Heart right ventricle (tissue), 16 donors: Measurements from ENCODE around the gene LOXL4. TPM values are rescaled to one million over a fixed set of nuclear protein-coding genes. Genes with fewer than 3 reads are reported as not detected.

Experiments used
- ATAC-seq, 8 donors: fragments of 200-7000 bp; cut with Tn5 transposase; one replicate each; pipeline ENCODE4 v1.9.1; 2020; ENCODE audit warnings: mild to moderate bottlenecking in 8 of 8, moderate library complexity in 8 of 8, moderate number of reproducible peaks in 1 of 8
- DNase-seq, 2 donors: peaks; one replicate each; pipeline ENCODE4 v3.0.0-alpha.2; 2020
- H3K27ac ChIP-seq, 10 donors: fragments of 200-600 bp; sonication (generic) in 2 of 10; one replicate each; pipeline versions ENCODE4 v1.5.0 to v1.8.0; 2020 to 2022; ENCODE audit warnings: mild to moderate bottlenecking in 3 of 10
- H3K27me3 ChIP-seq, 7 donors: fragments of 200-600 bp; one replicate each; pipeline ENCODE4 v1.8.0; 2021 to 2022; ENCODE audit warnings: mild to moderate bottlenecking in 2 of 7
- H3K36me3 ChIP-seq, 9 donors: fragments of 200-600 bp; sonication (generic) in 1 of 9; one replicate each; pipeline versions ENCODE4 v1.5.0 to v1.8.0; 2020 to 2022; ENCODE audit warnings: mild to moderate bottlenecking in 2 of 9
- H3K4me1 ChIP-seq, 9 donors: fragments of 200-600 bp; sonication (generic) in 1 of 9; one replicate each; pipeline versions ENCODE4 v1.5.0 to v1.8.0; 2020 to 2022; ENCODE audit warnings: mild to moderate bottlenecking in 4 of 9
- H3K4me3 ChIP-seq, 10 donors: fragments of 200-600 bp; sonication (generic) in 2 of 10; one replicate each; pipeline versions ENCODE4 v1.5.0 to v1.8.0; 2020 to 2022; ENCODE audit warnings: mild to moderate bottlenecking in 7 of 10, moderate library complexity in 2 of 10
- H3K9me3 ChIP-seq, 11 donors: fragments of 200-600 bp in 10 of 11; sonication (generic) in 2 of 11; one replicate each; pipeline versions ENCODE4 v1.5.0 to v1.8.0; 2013 to 2022; ENCODE audit warnings: mild to moderate bottlenecking in 2 of 11, control low read depth in 1 of 11, moderate library complexity in 1 of 11
- CTCF ChIP-seq, 9 donors: fragments of 200-600 bp; sonication (generic) in 2 of 9; IDR thresholded peaks; one replicate each; pipeline versions ENCODE4 v1.5.0 to v1.8.0; 2021 to 2022; ENCODE audit warnings: antibody characterized with exemption in 9 of 9, mild to moderate bottlenecking in 5 of 9, moderate library complexity in 1 of 9
- WGBS, 2 donors: extraction: QIAGEN DNeasy Blood & Tissue Kit; methylation state at CpG; one replicate each; pipeline ENCODE4 v1.1.7; 2013; ENCODE audit warnings: inconsistent platforms in 1 of 2; 5-methylcytosine and 5-hydroxymethylcytosine counted together
- intact Hi-C, 10 donors: fragments of 100-400 bp; cut with DNase I; formaldehyde crosslinking; loops; one replicate each; pipeline versions ENCODE4 v1.11.1 to v1.14.2; 2022
- polyA plus RNA-seq, 2 donors: library from polyadenylated mRNA; stranded (reverse); fragments of 200-250 nt; gene quantifications; one replicate each; pipeline ENCODE4 v1.2.3, GENCODE V29; 2013
- total RNA-seq, 10 donors: library from RNA; stranded (reverse); fragmentation: NEBNext Ultra II Directional in 3 of 10; extraction: Animal tissue kit (Norgen Biotek cat#: 25700) in 3 of 10; gene quantifications; one replicate each; pipeline versions ENCODE4 v1.2.1 to v1.2.4, GENCODE V29; 2021 to 2023
- donor health status: Arrhythmogenic right ventricular cardiomyopathy.
- donor health status: ischemic (EF 13 %, LVEDD 7.1; RV severe dilation, severe dysfunction).
- donor health status: healthy with polysubstance abuse.
- donor health status: DM: no; HTN: yes; CAD: no.
- donor health status: DM: no; HTN: no; CAD: no.
- donor health status: ischemic (EF 25% LVEDD 6.9; RV normal size, moderate dysfunction).
- donor health status: ischemic (EF 25% LVEDD 5.7; RV mildly dilated, moderate dysfunction).
- donor health status: healthy.
- donor health status: DM: yes; HTN: yes; CAD: no.
- donor health status: Ischemic cardiomyopathy.
- donor health status: ischemic (EF 35%, LVEDD 5.7; RV mildly dilated, moderate dysfunction).
- donor health status: nonischemic (EF 11% LVEDD 7.7; RV severe dilation, severe dysfunction).
- donor health status: DM: yes; HTN: yes; CAD: no.
- donor health status: PGD.
- donor health status: ischemic (EF 29% LVEDD 5.4; RV normal size, mild dysfunction).
- donor health status: nonischemic (EF 23%, LVEDD 6.1; RV moderate dilation, normal function).

Gene LOXL4
- total and polyA plus RNA-seq, 12 donors = 0.72 to 13.5 (median 1.9) TPM

- intact Hi-C loops = loop anchor here in 3 of 10 donors (5.0 to 10.0 kb wide), 2 partner anchors 42 to 149 kb away; partner anchors contain the start of gene PYROXD2 (in 2 of the 3)
- H3K27ac ChIP-seq = peak overlapping the region in 2 of 10 donors; percentile 25 to 84
- no peak for ATAC-seq
- peaks cover 13 to 38% (median 27%) of the 10 kb centered on the region in 9 donors for H3K4me1 ChIP-seq
- DNase-seq = no peak
- TF ChIP-seq CTCF (IDR thresholded peaks at IDR 0.05) = no peak
- H3K27me3 ChIP-seq = peaks cover 0 to 35% (median 0%) of the 10 kb centered on the region in 7 donors
- H3K36me3 ChIP-seq = no peaks in the 10 kb centered on the region
- H3K4me3 ChIP-seq = no peak overlapping the region
- 61 to 67% methylated on average over 17 of the region's 17 CpGs for WGBS, 2 donors
- H3K9me3 ChIP-seq = no peaks in the 10 kb centered on the region
These were observed 2.3 kb downstream of the LOXL4 start for GRCh38 chr10:98265403-98266378.

- Histone ChIP-seq H3K36me3 (no peaks in the 10 kb centered on the region), H3K9me3 (no peaks in the 10 kb centered on the region), H3K4me1 (peaks cover 5 to 27% (median 22%) of the 10 kb centered on the region in 9 donors), H3K4me3 (no peak overlapping the region), H3K27ac (no peak overlapping the region), H3K27me3 (peaks cover 0 to 33% (median 0%) of the 10 kb centered on the region in 7 donors)
- intact Hi-C loops = loop anchor here in 8 of 10 donors (5.0 to 10.0 kb wide), 3 partner anchors 43 to 150 kb away; partner anchors contain the start of gene PYROXD2 (in 2 of the 8)
- DNase-seq (no peak), ATAC-seq (no peak)
- 88 to 89% methylated on average over 12 of the region's 12 CpGs for WGBS, 2 donors
- TF ChIP-seq CTCF (IDR thresholded peaks at IDR 0.05) = no peak
These were observed 3.5 kb downstream of the LOXL4 start for GRCh38 chr10:98264378-98265065.

GRCh38 chr10:98263088-98263487, 4.9 kb downstream of the LOXL4 start:
- intact Hi-C loops = loop anchor here in 7 of 10 donors (5.0 to 10.0 kb wide), 3 partner anchors 44 to 152 kb away; partner anchors contain the start of gene PYROXD2 (in 2 of the 7)
- WGBS, 2 donors = 93 to 95% methylated on average over 7 of the region's 7 CpGs

More at GRCh38 chr10:98263088-98263487, 4.9 kb downstream of the LOXL4 start:
- TF ChIP-seq CTCF (IDR thresholded peaks at IDR 0.05) = no peak
- H3K4me1 ChIP-seq = peaks cover 0 to 15% (median 11%) of the 10 kb centered on the region in 9 donors
- H3K27me3 ChIP-seq = peaks cover 0 to 20% (median 0%) of the 10 kb centered on the region in 7 donors
- no peak overlapping the region for H3K27ac ChIP-seq
- no peaks in the 10 kb centered on the region for H3K9me3 ChIP-seq
- ATAC-seq (no peak), DNase-seq (no peak)
- H3K36me3 ChIP-seq = no peaks in the 10 kb centered on the region
- H3K4me3 ChIP-seq = no peak overlapping the region
